Neural progenitor cell (in vitro differentiated cells): ENCODE results near the gene PACRG.

ENCODE experiments used
- CTCF ChIP-seq: fragments of 200-600 bp; sonication (generic); IDR thresholded peaks from 2 replicates; pipeline ENCODE4 v1.5.1; 2017; ENCODE audit warnings: antibody characterized with exemption, mild to moderate bottlenecking
- EZH2 ChIP-seq: fragments of 200-600 bp; sonication (generic); IDR thresholded peaks from 2 replicates; pipeline ENCODE4 v1.6.1; 2017; ENCODE audit warnings: antibody characterized with exemption, mild to moderate bottlenecking, moderate library complexity
- EZH2phosphoT487 ChIP-seq: fragments of 200-600 bp; sonication (generic); IDR thresholded peaks from 2 replicates; pipeline ENCODE4 v1.6.1; 2017; ENCODE audit warnings: antibody characterized with exemption

- no peak for TF ChIP-seq CTCF
- TF ChIP-seq EZH2 = no peak
- no peak for TF ChIP-seq EZH2phosphoT487
Observed at GRCh38 chr6:162701551-162701950, 26.2 kb upstream of the PACRG start.
